ENCODE measurements around the gene UNKL.

- TF ChIP-seq CTCF (IDR thresholded peaks at IDR 0.05) (no peak), EZH2 (IDR thresholded peaks at IDR 0.05) (no peak)
Observed at GRCh38 chr16:1320097-1320496, 94.4 kb downstream of the UNKL start.

All from neural progenitor cell (in vitro differentiated cells).